Brain microvascular endothelial cell (primary cell): ENCODE measurements around the gene BPGM.

Experiments
- DNase-seq: peaks from one replicate; pipeline ENCODE4 v3.0.0-alpha.2; 2020
- H3K27ac ChIP-seq: fragments of 250-450 bp; sonication (Bioruptor Pico); 2 replicates; pipeline ENCODE4 v1.5.1; 2020; ENCODE audit warnings: mild to moderate bottlenecking, moderate library complexity
- H3K27me3 ChIP-seq: fragments of 250-450 bp; sonication (Bioruptor Pico); replicated peaks from 2 replicates; pipeline ENCODE4 v1.5.1; 2020; ENCODE audit warnings: mild to moderate bottlenecking
- H3K36me3 ChIP-seq: fragments of 250-450 bp; sonication (Bioruptor Pico); replicated peaks from 2 replicates; pipeline ENCODE4 v1.5.1; 2020; ENCODE audit warnings: mild to moderate bottlenecking
- H3K4me3 ChIP-seq: 2 replicates; pipeline ENCODE4 v1.5.1; 2011; ENCODE audit warnings: low read depth, mild to moderate bottlenecking, control low read depth, low read length, moderate library complexity
- in situ Hi-C: cut with HindIII; loops from 2 replicates; pipeline ENCODE4 v1.10.0; 2017; ENCODE audit warnings: low sequenced_read_pairs, low pct_ligation_motif_present
- TF ChIP-seq, protein P1 (sequence below): IDR thresholded peaks from 2 replicates; pipeline ENCODE4 v1.5.1; 2011; ENCODE audit warnings: low read depth, mild to moderate bottlenecking, moderate library complexity, low read length, control low read depth, inconsistent platforms; ENCODE audit errors: missing control alignments

The BPGM gene

DNA sequence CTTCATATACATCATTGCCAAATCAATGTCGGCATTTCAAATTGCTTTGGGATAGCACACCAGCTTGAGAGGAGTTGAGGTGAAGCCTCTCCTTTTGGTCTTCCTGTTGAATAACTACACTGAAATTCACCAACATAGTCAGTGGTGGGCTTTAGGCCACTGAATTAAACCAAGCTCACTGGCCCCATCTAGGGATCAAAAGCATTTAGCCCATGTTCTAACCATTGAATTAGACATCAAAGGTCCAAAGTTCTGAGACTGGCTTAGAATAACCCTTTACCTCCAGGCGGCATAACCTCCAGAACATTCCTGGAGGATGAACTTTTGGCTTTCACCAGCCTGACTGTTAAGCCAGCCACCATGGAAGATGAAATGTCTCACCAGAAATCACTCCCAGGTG is 54.6 kb downstream of the BPGM start:
- H3K27ac ChIP-seq = no peak overlapping the region
- TF ChIP-seq, protein P1, sequence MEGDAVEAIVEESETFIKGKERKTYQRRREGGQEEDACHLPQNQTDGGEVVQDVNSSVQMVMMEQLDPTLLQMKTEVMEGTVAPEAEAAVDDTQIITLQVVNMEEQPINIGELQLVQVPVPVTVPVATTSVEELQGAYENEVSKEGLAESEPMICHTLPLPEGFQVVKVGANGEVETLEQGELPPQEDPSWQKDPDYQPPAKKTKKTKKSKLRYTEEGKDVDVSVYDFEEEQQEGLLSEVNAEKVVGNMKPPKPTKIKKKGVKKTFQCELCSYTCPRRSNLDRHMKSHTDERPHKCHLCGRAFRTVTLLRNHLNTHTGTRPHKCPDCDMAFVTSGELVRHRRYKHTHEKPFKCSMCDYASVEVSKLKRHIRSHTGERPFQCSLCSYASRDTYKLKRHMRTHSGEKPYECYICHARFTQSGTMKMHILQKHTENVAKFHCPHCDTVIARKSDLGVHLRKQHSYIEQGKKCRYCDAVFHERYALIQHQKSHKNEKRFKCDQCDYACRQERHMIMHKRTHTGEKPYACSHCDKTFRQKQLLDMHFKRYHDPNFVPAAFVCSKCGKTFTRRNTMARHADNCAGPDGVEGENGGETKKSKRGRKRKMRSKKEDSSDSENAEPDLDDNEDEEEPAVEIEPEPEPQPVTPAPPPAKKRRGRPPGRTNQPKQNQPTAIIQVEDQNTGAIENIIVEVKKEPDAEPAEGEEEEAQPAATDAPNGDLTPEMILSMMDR = peak; percentile 67
- H3K27me3 ChIP-seq = no peaks in the 10 kb centered on the region
- H3K4me3 ChIP-seq = no peak overlapping the region
- H3K36me3 ChIP-seq = no peaks in the 10 kb centered on the region
- in situ Hi-C loops = no loop called here
- DNase-seq = no peak

DNA sequence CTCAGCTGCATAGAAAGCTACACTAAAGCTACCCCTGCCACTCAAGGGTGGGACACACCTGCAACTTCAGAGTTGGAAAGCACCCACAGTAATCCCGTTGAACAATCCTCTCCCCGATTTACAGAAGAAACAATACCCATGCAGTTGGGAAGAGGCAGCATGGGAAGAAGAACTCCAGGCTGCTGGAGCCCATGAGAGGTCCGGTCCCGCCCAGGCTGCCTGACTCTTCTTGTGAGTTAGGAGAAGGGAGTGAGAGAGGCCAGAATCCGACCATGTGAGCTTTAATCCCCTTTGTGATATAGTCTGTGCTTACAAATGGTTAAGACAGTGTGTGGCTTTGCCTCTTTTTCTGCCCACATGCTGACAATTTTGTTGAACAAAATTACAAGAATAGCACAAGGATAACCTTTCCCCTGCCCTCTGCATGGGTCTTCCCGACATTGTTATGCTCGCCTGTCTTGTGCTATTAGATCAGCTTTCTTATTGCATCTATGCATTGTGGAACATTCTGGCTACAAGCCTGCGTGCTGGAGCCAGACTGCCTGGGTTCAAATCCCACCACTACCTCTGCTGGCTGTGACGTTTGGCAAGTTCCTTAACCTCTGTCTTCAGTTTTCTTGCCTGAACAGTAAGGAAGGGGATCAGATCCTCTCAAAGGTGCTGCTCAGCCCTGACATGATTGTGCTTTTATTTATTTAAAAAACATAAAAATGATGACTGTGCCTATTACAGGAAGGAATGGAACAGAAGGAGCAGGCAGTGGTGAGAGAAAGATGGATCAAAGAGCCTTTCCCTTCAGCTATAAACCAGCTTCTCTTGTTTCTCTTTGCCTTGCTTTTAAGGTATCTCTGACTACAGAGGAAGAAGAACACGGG is 56.0 kb downstream of the BPGM start:
- DNase-seq = no peak
- Histone ChIP-seq H3K4me3 (no peak overlapping the region), H3K36me3 (no peaks in the 10 kb centered on the region), H3K27me3 (no peaks in the 10 kb centered on the region), H3K27ac (peak overlapping the region; percentile 76)
- TF ChIP-seq, protein P1 = no peak
- in situ Hi-C loops = no loop called here

DNA sequence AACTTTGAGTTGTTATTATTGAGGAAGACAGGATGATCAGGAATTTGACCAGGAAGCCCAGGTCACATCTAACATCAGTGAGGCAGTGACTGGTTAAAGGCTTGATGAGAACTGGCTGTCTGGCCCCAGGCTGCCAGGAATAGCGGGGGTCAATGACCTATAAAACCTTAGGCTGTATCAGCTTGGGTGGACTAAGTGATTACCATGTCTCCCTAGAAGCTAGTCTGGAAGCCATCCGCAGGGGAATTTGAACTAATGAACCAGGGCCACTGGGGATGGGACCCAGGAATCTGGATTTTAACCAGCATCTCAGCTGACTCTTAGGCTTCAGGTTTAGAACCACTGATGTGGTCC is 56.6 kb downstream of the BPGM start:
- H3K4me3 ChIP-seq = no peak overlapping the region
- in situ Hi-C loops = no loop called here
- TF ChIP-seq, protein P1 = no peak
- H3K27me3 ChIP-seq = no peaks in the 10 kb centered on the region
- H3K36me3 ChIP-seq = no peaks in the 10 kb centered on the region
- peak overlapping the region; percentile 76 for H3K27ac ChIP-seq
- no peak for DNase-seq

DNA sequence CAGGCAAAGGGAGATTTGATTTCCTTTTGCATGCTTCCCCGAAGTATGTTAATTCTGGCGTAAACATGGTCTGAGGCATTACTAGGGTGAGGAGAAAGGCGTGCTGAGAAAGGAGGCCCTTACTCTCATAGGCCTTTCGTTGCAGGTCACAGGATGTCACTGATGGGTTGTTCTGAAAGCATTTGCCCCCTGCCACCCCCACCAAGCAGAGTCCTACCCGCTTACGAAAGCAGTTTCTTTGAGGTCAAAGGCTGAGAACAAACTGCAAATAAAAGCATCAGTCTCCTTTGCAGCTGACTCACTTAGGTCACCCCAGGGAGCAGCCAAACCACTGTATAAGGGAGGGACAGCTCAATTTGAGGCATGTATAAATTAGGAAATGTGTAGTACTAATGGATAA is 57.1 kb downstream of the BPGM start:
- in situ Hi-C loops = no loop called here
- H3K36me3 ChIP-seq = no peaks in the 10 kb centered on the region
- no peaks in the 10 kb centered on the region for H3K27me3 ChIP-seq
- DNase-seq = peak; percentile 86
- TF ChIP-seq, protein P1 = no peak
- H3K4me3 ChIP-seq = no peak overlapping the region
- peak overlapping the region; percentile 76 for H3K27ac ChIP-seq

DNA sequence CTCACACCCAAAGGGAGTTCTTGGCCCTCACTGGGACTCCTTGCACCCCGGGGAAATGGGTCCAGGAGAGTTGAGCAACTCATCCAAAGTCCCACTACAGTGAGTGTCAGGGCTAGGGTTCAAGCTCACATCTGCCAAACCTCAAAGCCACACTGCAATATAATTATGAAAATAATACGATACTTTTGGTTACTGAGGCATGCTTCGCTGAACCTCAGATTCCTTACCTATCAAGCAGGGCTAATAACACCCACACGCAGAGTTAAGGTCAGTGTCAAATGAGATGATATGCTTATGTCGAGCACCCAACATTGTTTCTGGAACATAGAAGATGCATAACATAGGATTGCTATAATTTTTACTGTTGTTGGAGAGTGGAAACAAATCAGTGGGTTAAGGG is 58.2 kb downstream of the BPGM start:
- Histone ChIP-seq H3K27ac (no peak overlapping the region), H3K27me3 (no peaks in the 10 kb centered on the region), H3K36me3 (no peaks in the 10 kb centered on the region), H3K4me3 (no peak overlapping the region)
- TF ChIP-seq, protein P1 = no peak
- no peak for DNase-seq
- in situ Hi-C loops = no loop called here

DNA sequence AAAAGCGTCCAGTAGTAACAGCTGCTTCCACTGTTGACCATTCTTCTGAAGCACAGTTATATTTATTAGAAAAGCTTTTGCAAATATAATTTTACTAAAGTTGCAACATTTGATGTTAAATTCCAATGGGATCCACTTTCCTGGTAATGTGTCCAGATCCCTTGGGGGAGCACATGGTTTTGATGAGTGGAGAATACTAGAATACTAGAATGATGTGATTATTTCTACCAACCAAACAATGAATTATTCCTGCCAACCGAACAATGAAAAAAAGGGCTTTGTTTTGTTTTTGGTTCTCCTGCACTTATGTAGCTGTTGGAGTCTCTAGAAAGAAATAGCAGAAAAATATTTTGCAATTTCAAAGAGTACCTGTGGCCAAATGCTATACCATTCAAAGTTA is 59.1 kb downstream of the BPGM start:
- in situ Hi-C loops = no loop called here
- no peak overlapping the region for H3K4me3 ChIP-seq
- H3K27me3 ChIP-seq = no peaks in the 10 kb centered on the region
- H3K27ac ChIP-seq = no peak overlapping the region
- DNase-seq = no peak
- H3K36me3 ChIP-seq = no peaks in the 10 kb centered on the region
- TF ChIP-seq, protein P1 = no peak
